HG02623 (cell line): ENCODE measurements around the gene CACNA2D3.

ENCODE experiments used
- ATAC-seq: cut with Tn5 transposase; IDR thresholded peaks from one replicate; pipeline ENCODE4 v1.9.1; 2021; ENCODE audit warnings: moderate library complexity; ENCODE audit not compliant: unreplicated experiment

Gene CACNA2D3

GRCh38 chr3:54892168-54892567 lies 769.8 kb downstream of the CACNA2D3 start:
- no peak for ATAC-seq

DNA sequence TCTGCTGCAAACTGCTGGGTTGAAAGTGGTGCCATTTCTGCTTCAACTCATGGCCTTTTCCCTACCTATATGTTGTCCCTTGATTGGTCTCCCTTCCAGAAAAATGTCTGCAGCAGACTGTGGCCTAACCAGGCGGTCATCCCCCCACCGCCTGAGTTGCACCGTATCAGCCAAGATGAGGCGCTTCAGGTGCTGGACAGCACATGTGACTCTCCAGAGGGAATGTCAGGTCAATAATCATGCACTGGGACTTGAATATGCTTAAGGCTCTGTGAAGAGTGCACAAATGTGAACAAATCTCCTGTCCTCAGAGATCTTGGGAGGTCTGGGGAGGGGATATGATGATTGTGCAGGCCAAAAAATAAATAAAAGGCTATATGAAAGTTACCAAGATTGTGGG lies 773.3 kb downstream of the CACNA2D3 start:
- ATAC-seq: no peak

- ATAC-seq: no peak
These were observed 774.8 kb downstream of the CACNA2D3 start for GRCh38 chr3:54897028-54897711.

GRCh38 chr3:54899273-54899672 lies 776.9 kb downstream of the CACNA2D3 start:
- no peak for ATAC-seq

- ATAC-seq: no peak
These were observed 778.7 kb downstream of the CACNA2D3 start for GRCh38 chr3:54900838-54901591.

- no peak for ATAC-seq
These were observed 779.7 kb downstream of the CACNA2D3 start for GRCh38 chr3:54901906-54902685.

GRCh38 chr3:54905261-54905888 lies 783.0 kb downstream of the CACNA2D3 start:
- no peak for ATAC-seq

DNA sequence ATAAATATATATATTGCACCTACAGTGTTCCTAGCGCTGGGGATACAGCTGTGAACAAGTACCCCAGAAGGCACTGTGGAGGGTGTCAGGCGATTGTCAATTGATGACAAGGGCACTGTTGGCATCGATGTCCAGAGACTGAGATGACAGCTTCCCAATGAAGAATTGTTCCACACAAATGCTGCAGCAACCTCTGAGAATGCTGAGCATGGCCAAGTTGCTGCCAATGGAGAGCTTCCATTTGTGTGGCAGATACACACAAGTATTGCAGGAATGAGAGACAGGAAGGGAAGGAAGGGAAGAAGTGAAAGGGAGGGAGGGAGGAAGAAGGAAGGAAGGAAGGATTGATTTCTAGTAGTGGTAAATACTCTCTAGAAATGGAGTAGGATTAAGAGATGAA lies 783.6 kb downstream of the CACNA2D3 start:
- ATAC-seq: no peak

DNA sequence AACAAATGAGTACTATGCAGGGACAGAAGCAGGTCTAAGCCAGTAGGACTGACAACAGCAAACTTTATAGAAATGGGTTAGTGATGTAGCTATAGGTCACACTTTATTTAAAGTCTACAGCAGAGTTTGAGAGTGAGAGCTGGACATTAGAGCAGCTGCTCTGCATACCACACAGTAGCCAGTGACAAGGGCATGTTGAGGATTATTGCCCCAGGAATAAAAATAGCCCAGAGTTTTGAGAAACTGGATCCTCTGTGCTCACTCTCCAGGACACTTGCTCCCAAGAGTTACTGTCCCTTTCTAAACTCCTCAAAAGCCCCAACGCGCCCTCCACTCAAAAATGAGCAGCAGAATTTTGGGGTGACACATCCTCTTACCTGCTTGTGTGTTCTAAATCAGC lies 784.4 kb downstream of the CACNA2D3 start:
- no peak for ATAC-seq

GRCh38 chr3:54909191-54909590 lies 786.8 kb downstream of the CACNA2D3 start:
- ATAC-seq: no peak

GRCh38 chr3:54914180-54914579 lies 791.8 kb downstream of the CACNA2D3 start:
- no peak for ATAC-seq

GRCh38 chr3:54915181-54915580 lies 792.8 kb downstream of the CACNA2D3 start:
- no peak for ATAC-seq

GRCh38 chr3:54915976-54916375 lies 793.6 kb downstream of the CACNA2D3 start:
- no peak for ATAC-seq

- ATAC-seq: no peak
These were observed 794.4 kb downstream of the CACNA2D3 start for GRCh38 chr3:54916732-54917131.

- ATAC-seq: no peak
These were observed 794.8 kb downstream of the CACNA2D3 start for GRCh38 chr3:54917174-54917573.

DNA sequence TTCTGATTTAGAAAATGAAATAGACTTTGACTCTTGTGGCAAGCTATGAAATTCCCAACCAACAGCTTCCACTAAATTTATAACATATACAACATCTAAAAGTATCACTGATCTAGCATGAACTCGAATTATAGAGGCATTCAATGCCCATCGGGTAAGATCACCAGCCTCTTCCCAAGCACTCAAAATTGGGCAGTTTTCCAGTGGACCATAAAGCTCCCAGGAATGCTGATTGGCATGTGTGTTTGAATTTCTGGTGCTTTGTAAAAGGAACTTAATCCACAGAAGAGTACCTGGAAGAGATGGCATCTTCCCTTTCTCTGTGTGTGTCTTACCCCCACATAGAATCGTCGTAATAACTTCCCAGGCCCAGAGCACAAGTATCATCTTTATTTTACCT lies 795.5 kb downstream of the CACNA2D3 start:
- no peak for ATAC-seq

- ATAC-seq: no peak
These were observed 796.2 kb downstream of the CACNA2D3 start for GRCh38 chr3:54918516-54918915.

- ATAC-seq: no peak
These were observed 805.9 kb downstream of the CACNA2D3 start, which contains the start of gene LRTM1 for GRCh38 chr3:54928046-54928770. Gene LRTM1 (minus strand): TSS chr3:54928059. CDS start chr3:54927911, 148 bp downstream.

DNA sequence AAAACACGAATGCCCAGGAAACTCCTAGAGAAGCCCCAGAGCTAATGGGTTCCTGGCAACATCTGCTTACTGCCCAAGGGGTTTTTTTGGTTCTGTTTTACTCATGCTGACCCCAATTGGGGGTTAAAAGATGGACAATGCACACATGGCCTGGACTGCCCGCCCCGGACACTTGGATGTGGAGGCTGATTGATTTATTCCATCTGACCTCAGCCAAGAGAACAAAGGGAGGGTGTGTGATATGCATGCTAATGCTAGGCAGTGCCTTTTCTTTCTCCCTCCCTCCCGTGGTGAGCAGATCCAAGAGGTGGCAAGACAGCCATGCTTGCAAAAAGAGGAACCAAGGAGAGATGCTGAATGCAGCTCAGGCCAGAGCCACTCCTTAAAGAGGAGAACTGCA lies 808.8 kb downstream of the CACNA2D3 start:
- no peak for ATAC-seq

DNA sequence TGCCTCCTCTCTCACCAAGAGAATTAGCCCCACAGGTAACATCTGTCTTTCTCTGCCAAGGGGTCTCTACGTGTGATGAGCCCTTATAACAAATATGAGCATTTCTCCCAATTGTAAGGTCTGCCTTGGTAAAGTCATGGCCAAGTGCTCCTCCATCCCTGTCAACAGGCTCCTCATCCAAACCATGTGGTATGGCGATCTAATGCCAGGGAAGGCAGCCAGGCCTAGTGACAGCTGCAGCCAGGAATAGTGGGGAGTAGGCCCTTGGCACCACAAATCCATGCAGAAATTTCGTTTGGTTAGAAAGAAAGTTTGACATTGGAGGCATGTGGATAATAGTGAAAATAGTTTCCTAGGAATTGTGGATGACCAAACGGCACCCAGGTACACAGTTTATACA lies 810.3 kb downstream of the CACNA2D3 start:
- no peak for ATAC-seq

DNA sequence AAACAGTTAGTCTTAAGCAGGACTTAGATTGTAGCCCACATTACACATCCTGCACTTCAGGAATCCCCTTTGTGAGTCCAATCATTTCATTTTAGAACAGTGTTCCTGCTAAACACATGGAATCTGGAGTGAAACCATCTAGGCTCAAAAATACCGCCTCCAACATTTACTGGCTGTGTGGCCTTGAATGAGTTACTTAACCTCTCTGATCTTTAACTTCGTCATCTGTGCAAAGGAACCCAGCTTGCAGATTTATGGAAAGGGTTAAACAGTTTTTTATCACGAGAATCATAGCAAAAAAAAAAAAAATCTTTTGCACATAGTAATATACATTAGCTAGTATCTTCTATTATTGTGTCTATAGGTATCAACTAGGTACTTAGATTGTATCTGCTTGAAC lies 813.5 kb downstream of the CACNA2D3 start:
- ATAC-seq: no peak
